Epithelial cell of esophagus (primary cell): ENCODE data around the gene ASL.
"Not testable (repeated sequence)": the region's sequence is repeated elsewhere in the genome, so short reads cannot be mapped to it uniquely, and the experiment has no call there.

Experiments used
- DNase-seq: peaks from one replicate; pipeline ENCODE4 v3.0.0; 2010; ENCODE audit warnings: low read depth
- H3K4me3 ChIP-seq: 2 replicates; pipeline ENCODE4 v1.5.1; 2011; ENCODE audit warnings: mild to moderate bottlenecking, low read length, control low read depth
- CTCF ChIP-seq: IDR thresholded peaks from 2 replicates; pipeline ENCODE4 v1.5.1; 2011; ENCODE audit warnings: low read depth, mild to moderate bottlenecking, low read length, control low read depth, inconsistent platforms; ENCODE audit not compliant: insufficient read depth; ENCODE audit errors: missing control alignments

The ASL gene

GRCh38 chr7:66095010-66095409, 19.4 kb downstream of the ASL start:
- no peak for TF ChIP-seq CTCF
- no peak for DNase-seq
- no peak overlapping the region for H3K4me3 ChIP-seq

- TF ChIP-seq CTCF: no peak
- no peak overlapping the region for H3K4me3 ChIP-seq
- no peak for DNase-seq
Measured at GRCh38 chr7:66099232-66099550, 23.6 kb downstream of the ASL start.

- peak; percentile 1 for TF ChIP-seq CTCF
- peak overlapping the region; percentile 43 for H3K4me3 ChIP-seq
- DNase-seq: peak; percentile 91
Measured at GRCh38 chr7:66099551-66100407, 24.2 kb downstream of the ASL start.

GRCh38 chr7:66100408-66101050, 24.9 kb downstream of the ASL start:
- DNase-seq: no peak
- TF ChIP-seq CTCF: no peak
- H3K4me3 ChIP-seq: peak overlapping the region; percentile 43

- DNase-seq: not testable (repeated sequence)
Measured at GRCh38 chr7:66102168-66102567, 26.5 kb downstream of the ASL start.

GRCh38 chr7:66103994-66104393, 28.4 kb downstream of the ASL start:
- H3K4me3 ChIP-seq: not testable (repeated sequence)
- peak; percentile 78 for DNase-seq

More at GRCh38 chr7:66102168-66102567, 26.5 kb downstream of the ASL start:
- not testable (repeated sequence) for H3K4me3 ChIP-seq

- no peak overlapping the region for H3K4me3 ChIP-seq
- DNase-seq: no peak
- TF ChIP-seq CTCF: no peak
Measured at GRCh38 chr7:66105263-66105748, 29.7 kb downstream of the ASL start.

GRCh38 chr7:66108410-66108809, 32.8 kb downstream of the ASL start:
- not testable (repeated sequence) for DNase-seq, H3K4me3 ChIP-seq
